Ecto neural progenitor cell (in vitro differentiated cells): Measurements from ENCODE around the gene NR1D2.
A peak's percentile ranks its signal among the peaks of the same experiment; 100 is the strongest.
"Not testable (repeated sequence)": the region's sequence is repeated elsewhere in the genome, so short reads cannot be mapped to it uniquely, and the experiment has no call there.

Source experiments
- DNase-seq: peaks from one replicate; pipeline ENCODE4 v3.0.0-alpha.2; 2018; ENCODE audit warnings: low spot score

Gene NR1D2

GRCh38 chr3:23944861-23945662 lies at the start of gene NR1D2:
TSS of gene NR1D2 (plus strand) at chr3:23945286. CDS start at chr3:23945579, 293 bp downstream.
- peak; percentile 91 for DNase-seq

- no peak for DNase-seq
Observed at GRCh38 chr3:23900744-23901143, 44.3 kb upstream of the NR1D2 start.

GRCh38 chr3:23904545-23904944 lies 40.5 kb upstream of the NR1D2 start:
- DNase-seq = no peak

GRCh38 chr3:23909341-23909740 lies 35.7 kb upstream of the NR1D2 start:
- no peak for DNase-seq

- no peak for DNase-seq
Observed at GRCh38 chr3:23911397-23911796, 33.7 kb upstream of the NR1D2 start.

GRCh38 chr3:23912335-23912734 lies 32.8 kb upstream of the NR1D2 start:
- not testable (repeated sequence) for DNase-seq

GRCh38 chr3:23913182-23913581 lies 31.9 kb upstream of the NR1D2 start:
- no peak for DNase-seq

- no peak for DNase-seq
Observed at GRCh38 chr3:23913873-23914743, 31.0 kb upstream of the NR1D2 start.

GRCh38 chr3:23915537-23916108 lies 29.5 kb upstream of the NR1D2 start:
- DNase-seq = no peak

- no peak for DNase-seq
Observed at GRCh38 chr3:23916152-23916885, 28.8 kb upstream of the NR1D2 start.

GRCh38 chr3:23916886-23917678 lies 28.0 kb upstream of the NR1D2 start, which contains the start of the genes NKIRAS1 and RPL15:
TSS of gene NKIRAS1 (minus strand) at chr3:23916990. CDS start at chr3:23910904, 6,086 bp downstream.
TSS of gene RPL15 (plus strand) at chr3:23917132. CDS start at chr3:23917860, 728 bp downstream.
- peak; percentile 98 for DNase-seq

GRCh38 chr3:23917679-23918303 lies 27.3 kb upstream of the NR1D2 start:
- not testable (repeated sequence) for DNase-seq

GRCh38 chr3:23918331-23918730 lies 26.8 kb upstream of the NR1D2 start:
- DNase-seq = not testable (repeated sequence)

- no peak for DNase-seq
Observed at GRCh38 chr3:23919628-23920027, 25.5 kb upstream of the NR1D2 start.

GRCh38 chr3:23920151-23920655 lies 24.9 kb upstream of the NR1D2 start:
- no peak for DNase-seq

GRCh38 chr3:23921052-23921511 lies 24.0 kb upstream of the NR1D2 start:
- no peak for DNase-seq

GRCh38 chr3:23923786-23924185 lies 21.3 kb upstream of the NR1D2 start:
- DNase-seq = no peak

GRCh38 chr3:23926246-23926645 lies 18.8 kb upstream of the NR1D2 start:
- DNase-seq = no peak

- no peak for DNase-seq
Observed at GRCh38 chr3:23926736-23927135, 18.4 kb upstream of the NR1D2 start.

- DNase-seq = no peak
Observed at GRCh38 chr3:23928524-23928923, 16.6 kb upstream of the NR1D2 start.
